ENCODE results near the gene AWAT1. TPM values are rescaled to one million over a fixed set of nuclear protein-coding genes. Genes with fewer than 3 reads are reported as not detected.
"Not testable (repeated sequence)": the region's sequence is repeated elsewhere in the genome, so short reads cannot be mapped to it uniquely, and the experiment has no call there.

AWAT1 gene
- total RNA-seq, 2 donors from 2014 or later = not detected

GRCh38 chrX:70247252-70247651, 12.8 kb downstream of the AWAT1 start:
- peaks cover 0 to 5% of the 10 kb centered on the region in 2 donors for H3K27me3 Mint-ChIP-seq
- H3K4me3 Mint-ChIP-seq = no peak overlapping the region
- DNase-seq (ENCODE audit: low spot score) (no peak), ATAC-seq (no peak)
- no peaks in the 10 kb centered on the region for H3K9me3 Mint-ChIP-seq
- H3K36me3 Mint-ChIP-seq = no peaks in the 10 kb centered on the region
- H3K27ac Mint-ChIP-seq = no peak overlapping the region
- H3K4me1 Mint-ChIP-seq (ENCODE audit: low read depth in 2 of 2) = no peaks in the 10 kb centered on the region

DNA sequence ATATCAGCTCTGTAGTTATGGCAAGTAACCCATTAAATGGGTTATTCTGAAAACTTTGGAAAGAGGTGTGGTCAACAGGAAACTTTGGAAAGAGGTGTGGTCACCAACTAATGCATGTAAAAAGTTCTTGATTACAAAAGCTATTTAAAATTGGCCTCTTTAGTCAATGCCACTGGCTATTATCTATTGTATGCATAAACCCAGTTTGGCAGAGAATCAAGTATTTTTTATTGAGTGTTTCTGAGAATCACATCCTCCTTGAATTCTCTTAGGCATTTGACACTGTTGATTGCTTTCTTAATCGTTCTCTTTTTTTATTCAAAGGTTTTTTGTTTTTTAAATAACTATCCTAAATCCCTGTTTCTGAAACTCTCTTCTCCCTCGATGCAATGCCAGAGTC, 18.0 kb downstream of the AWAT1 start:
- Mint-ChIP-seq H3K27ac (no peak overlapping the region), H3K4me3 (no peak overlapping the region), H3K36me3 (no peaks in the 10 kb centered on the region), H3K27me3 (peaks cover 0 to 7% of the 10 kb centered on the region in 2 donors), H3K9me3 (no peaks in the 10 kb centered on the region), H3K4me1 (ENCODE audit: low read depth in 2 of 2) (no peaks in the 10 kb centered on the region)
- ATAC-seq (no peak), DNase-seq (ENCODE audit: low spot score) (no peak)

DNA sequence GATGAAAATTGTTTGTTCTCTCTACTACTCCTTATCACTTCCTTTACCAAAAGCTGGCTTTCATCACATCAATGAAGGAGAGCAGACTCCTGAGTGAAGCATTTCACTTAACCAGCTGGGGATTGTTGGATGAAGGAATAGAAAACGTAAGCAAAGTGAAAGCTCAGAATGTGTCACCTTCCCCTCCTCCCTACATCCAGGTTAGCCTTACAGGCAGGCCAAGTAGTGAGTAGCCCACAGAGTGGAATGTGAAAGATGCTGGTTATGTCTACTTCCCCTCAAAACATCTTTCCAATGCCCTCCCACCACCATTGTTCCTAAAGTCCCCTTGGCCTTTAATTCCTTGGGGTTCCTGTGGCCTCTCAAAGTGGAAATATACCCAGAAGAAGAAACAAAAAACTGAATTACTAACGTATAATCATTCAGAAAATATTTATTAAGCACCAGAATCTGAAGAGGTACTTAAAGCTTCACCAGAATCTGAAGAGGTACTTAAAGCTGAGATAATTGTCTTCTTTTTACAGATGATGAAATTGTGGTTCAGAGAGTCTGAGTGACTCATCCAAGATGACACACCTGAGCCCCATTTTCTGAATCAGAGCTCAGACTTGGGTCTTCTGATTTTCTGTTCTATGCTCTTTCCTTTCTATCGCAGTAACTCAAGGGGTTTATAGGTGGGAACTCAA, 19.1 kb downstream of the AWAT1 start:
- DNase-seq (ENCODE audit: low spot score) (no peak), ATAC-seq (no peak)
- Mint-ChIP-seq H3K9me3 (no peaks in the 10 kb centered on the region), H3K27me3 (peaks cover 0 to 7% of the 10 kb centered on the region in 2 donors), H3K4me3 (no peak overlapping the region), H3K4me1 (ENCODE audit: low read depth in 2 of 2) (no peaks in the 10 kb centered on the region), H3K36me3 (no peaks in the 10 kb centered on the region), H3K27ac (no peak overlapping the region)

DNA sequence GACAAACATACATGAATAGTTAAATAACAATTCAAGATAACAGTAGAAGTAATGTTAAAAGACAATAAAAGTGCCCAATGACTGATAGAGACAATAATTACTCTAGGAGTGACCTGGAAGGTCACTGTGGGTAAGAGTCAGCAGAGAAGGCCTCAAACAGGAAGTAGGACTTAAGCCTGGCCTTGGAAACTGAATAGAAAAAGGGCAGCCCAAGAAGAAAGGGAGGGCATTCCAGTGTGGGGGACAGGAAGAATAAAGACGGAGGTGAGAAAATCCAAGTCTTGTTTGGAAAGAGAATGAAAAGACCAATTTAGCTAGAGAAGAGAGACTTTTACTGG, 19.6 kb downstream of the AWAT1 start:
- Mint-ChIP-seq H3K9me3 (no peaks in the 10 kb centered on the region), H3K27me3 (peaks cover 0 to 7% of the 10 kb centered on the region in 2 donors), H3K4me3 (no peak overlapping the region), H3K27ac (no peak overlapping the region), H3K36me3 (no peaks in the 10 kb centered on the region), H3K4me1 (ENCODE audit: low read depth in 2 of 2) (no peaks in the 10 kb centered on the region)
- no peak for DNase-seq (ENCODE audit: low spot score)
- ATAC-seq = no peak

GRCh38 chrX:70254909-70255308, 20.5 kb downstream of the AWAT1 start:
- ATAC-seq (no peak), DNase-seq (ENCODE audit: low spot score) (no peak)
- Mint-ChIP-seq H3K4me3 (no peak overlapping the region), H3K27ac (no peak overlapping the region), H3K4me1 (ENCODE audit: low read depth in 2 of 2) (no peaks in the 10 kb centered on the region), H3K27me3 (peaks cover 0 to 7% of the 10 kb centered on the region in 2 donors), H3K9me3 (no peaks in the 10 kb centered on the region), H3K36me3 (no peaks in the 10 kb centered on the region)

DNA sequence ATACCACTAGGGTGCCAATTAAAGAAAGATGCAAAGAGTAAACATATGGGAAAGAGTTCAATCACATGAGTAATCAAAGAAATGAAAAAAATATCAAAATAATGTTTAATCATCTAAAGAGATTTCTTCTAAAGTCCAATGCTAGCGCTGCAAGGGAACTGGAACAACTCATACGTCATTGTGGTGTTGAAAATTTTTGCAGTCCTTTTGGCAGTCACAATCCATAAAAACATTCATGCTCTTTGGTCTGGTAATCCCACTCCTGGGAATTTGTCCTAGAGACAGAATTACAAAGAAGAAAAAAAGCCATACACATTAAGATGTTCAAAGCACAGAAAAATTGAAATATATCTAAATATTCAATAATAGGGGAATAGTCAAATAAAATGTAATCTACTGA, 21.0 kb downstream of the AWAT1 start:
- Mint-ChIP-seq H3K4me3 (no peak overlapping the region), H3K4me1 (ENCODE audit: low read depth in 2 of 2) (no peaks in the 10 kb centered on the region), H3K27me3 (peaks cover 0 to 7% of the 10 kb centered on the region in 2 donors), H3K36me3 (no peaks in the 10 kb centered on the region), H3K9me3 (no peaks in the 10 kb centered on the region), H3K27ac (no peak overlapping the region)
- ATAC-seq (no peak), DNase-seq (ENCODE audit: low spot score) (no peak)

DNA sequence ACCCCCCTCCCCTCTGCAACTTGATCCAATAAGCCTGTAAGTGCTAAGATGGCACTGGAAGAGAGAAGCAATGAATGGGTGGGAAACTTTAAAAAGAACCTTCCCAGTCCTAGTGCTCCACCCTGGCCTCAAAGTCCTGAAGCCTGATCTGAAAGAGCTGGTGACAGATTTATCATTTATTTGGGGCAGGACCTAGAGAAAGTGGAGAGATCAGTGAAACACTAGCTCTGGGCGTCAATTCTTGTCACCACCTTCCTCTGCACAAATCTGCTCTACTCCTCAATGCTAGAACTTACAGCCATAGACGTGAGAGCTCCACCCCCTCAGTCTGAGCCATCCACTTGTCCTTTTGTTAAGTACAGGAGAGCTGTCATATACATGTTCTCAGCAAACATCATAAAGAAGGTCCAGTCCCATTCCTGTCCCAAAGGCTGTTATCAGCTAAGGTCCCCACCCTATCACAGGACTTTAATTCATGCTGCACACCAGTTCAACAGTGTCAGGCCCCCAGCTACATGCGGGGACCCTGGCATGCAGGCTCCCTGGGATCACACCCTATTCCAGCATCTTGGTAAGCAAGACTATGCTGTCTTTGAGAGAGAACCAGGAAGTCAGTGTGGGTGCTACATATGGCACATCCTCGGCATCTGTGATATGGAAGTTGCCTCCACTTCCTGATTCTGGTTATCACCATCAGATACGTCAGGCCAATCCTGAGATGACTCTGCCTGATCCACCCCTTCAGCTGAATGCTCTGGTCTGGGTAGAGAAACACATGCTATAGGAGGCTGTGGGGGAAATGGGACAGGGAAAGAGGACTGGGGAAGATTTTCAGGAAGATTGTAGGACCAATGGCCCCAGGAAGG, 23.2 kb downstream of the AWAT1 start:
- ATAC-seq (peak in 1 of 2 donors; percentile 43), DNase-seq (ENCODE audit: low spot score) (no peak)
- Mint-ChIP-seq H3K27ac (no peak overlapping the region), H3K9me3 (no peaks in the 10 kb centered on the region), H3K4me3 (no peak overlapping the region), H3K27me3 (peaks cover 0 to 7% of the 10 kb centered on the region in 2 donors), H3K36me3 (no peaks in the 10 kb centered on the region), H3K4me1 (ENCODE audit: low read depth in 2 of 2) (no peaks in the 10 kb centered on the region)

DNA sequence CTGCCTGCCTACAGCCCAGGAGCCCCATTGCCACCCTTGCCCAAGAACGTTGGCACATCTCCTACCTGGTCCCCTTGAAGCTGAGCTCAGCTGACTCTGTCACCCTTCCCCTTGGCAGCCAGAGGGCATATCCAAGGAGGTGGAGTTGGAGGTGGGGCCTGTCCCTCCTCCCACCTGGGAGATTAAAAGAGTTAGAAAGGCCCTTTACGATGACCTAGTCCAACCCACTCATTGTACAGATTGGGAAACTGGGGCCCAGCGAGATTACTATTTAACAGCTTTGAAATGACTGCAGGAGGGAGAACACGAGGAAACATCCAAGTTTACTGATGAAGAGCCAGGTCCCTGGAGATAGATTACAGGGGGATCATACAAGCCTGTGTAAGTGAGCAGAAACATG, 25.6 kb downstream of the AWAT1 start, which contains the start of gene P2RY4:
Gene P2RY4, minus strand, starts transcription at position 101 of the 400 bp plus-strand sequence. CDS start 580 bp downstream, outside the sequence.
- ATAC-seq = no peak
- no peak within 1 kb of the TSS for H3K27ac Mint-ChIP-seq
- no peaks in the 10 kb centered on the region for H3K4me1 Mint-ChIP-seq (ENCODE audit: low read depth in 2 of 2)
- no peaks in the 10 kb centered on the region for H3K9me3 Mint-ChIP-seq
- H3K4me3 Mint-ChIP-seq = no peak within 1 kb of the TSS
- no peaks in the 10 kb centered on the region for H3K36me3 Mint-ChIP-seq
- peaks cover 0 to 11% of the 10 kb centered on the region in 2 donors for H3K27me3 Mint-ChIP-seq
- DNase-seq (ENCODE audit: low spot score) = no peak

- H3K4me3 Mint-ChIP-seq = no peak overlapping the region
These were observed 28.6 kb downstream of the AWAT1 start for GRCh38 chrX:70262952-70263567.

GRCh38 chrX:70264784-70265183, 30.3 kb downstream of the AWAT1 start:
- Mint-ChIP-seq H3K9me3 (no peaks in the 10 kb centered on the region), H3K27ac (no peak overlapping the region), H3K36me3 (no peaks in the 10 kb centered on the region), H3K4me3 (no peak overlapping the region), H3K27me3 (peaks cover 0 to 13% of the 10 kb centered on the region in 2 donors), H3K4me1 (ENCODE audit: low read depth in 2 of 2) (no peaks in the 10 kb centered on the region)
- ATAC-seq (no peak), DNase-seq (ENCODE audit: low spot score) (no peak)

More at GRCh38 chrX:70262952-70263567, 28.6 kb downstream of the AWAT1 start:
- H3K27ac Mint-ChIP-seq = no peak overlapping the region
- no peak for ATAC-seq
- DNase-seq (ENCODE audit: low spot score) = no peak
- H3K27me3 Mint-ChIP-seq = peaks cover 0 to 11% of the 10 kb centered on the region in 2 donors
- H3K4me1 Mint-ChIP-seq (ENCODE audit: low read depth in 2 of 2) = no peaks in the 10 kb centered on the region
- no peaks in the 10 kb centered on the region for H3K36me3 Mint-ChIP-seq
- no peaks in the 10 kb centered on the region for H3K9me3 Mint-ChIP-seq

DNA sequence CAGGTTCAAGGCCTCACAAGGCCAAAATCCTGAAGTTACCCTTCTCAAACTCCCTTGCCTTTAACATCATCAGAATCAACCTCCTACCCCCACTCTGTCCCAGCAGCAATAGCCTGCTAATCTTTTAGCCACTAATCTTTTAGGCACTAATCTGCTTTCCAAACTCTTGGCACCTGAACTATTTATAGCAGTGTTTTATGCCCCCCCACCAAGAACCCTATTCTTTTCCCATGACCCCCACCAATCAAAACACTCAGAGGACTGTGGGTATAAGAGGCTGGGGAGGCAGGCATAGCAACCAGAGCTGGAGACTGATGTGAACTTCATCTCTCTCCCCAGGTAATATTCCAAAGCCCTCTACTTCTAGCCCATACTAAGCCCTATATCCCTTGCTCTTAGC, 33.6 kb downstream of the AWAT1 start, which contains the start of gene ARR3:
Gene ARR3, plus strand, starts transcription at position 301 of the 400 bp plus-strand sequence. CDS start 1,052 bp downstream, outside the sequence.
- no peaks in the 10 kb centered on the region for H3K9me3 Mint-ChIP-seq
- DNase-seq (ENCODE audit: low spot score) (no peak), ATAC-seq (no peak)
- H3K4me1 Mint-ChIP-seq (ENCODE audit: low read depth in 2 of 2) = no peaks in the 10 kb centered on the region
- peaks cover 0 to 19% of the 10 kb centered on the region in 2 donors for H3K27me3 Mint-ChIP-seq
- no peak within 1 kb of the TSS for H3K4me3 Mint-ChIP-seq
- no peak within 1 kb of the TSS for H3K27ac Mint-ChIP-seq
- no peaks in the 10 kb centered on the region for H3K36me3 Mint-ChIP-seq

GRCh38 chrX:70274029-70274428, 39.6 kb downstream of the AWAT1 start:
- DNase-seq (ENCODE audit: low spot score) = not testable (repeated sequence)

GRCh38 chrX:70279081-70279480, 44.6 kb downstream of the AWAT1 start:
- Mint-ChIP-seq H3K4me3 (no peak overlapping the region), H3K36me3 (no peaks in the 10 kb centered on the region), H3K4me1 (ENCODE audit: low read depth in 2 of 2) (no peaks in the 10 kb centered on the region), H3K9me3 (no peaks in the 10 kb centered on the region), H3K27ac (no peak overlapping the region), H3K27me3 (peaks cover 0 to 3% of the 10 kb centered on the region in 2 donors)
- DNase-seq (ENCODE audit: low spot score) (no peak), ATAC-seq (no peak)

More at GRCh38 chrX:70274029-70274428, 39.6 kb downstream of the AWAT1 start:
- not testable (repeated sequence) for H3K36me3 Mint-ChIP-seq; H3K4me1 Mint-ChIP-seq (ENCODE audit: low read depth in 2 of 2); ATAC-seq; H3K27ac Mint-ChIP-seq; H3K9me3 Mint-ChIP-seq; H3K4me3 Mint-ChIP-seq
- H3K27me3 Mint-ChIP-seq = peaks cover 0 to 15% of the 10 kb centered on the region in 2 donors

GRCh38 chrX:70280573-70280972, 46.1 kb downstream of the AWAT1 start:
- Mint-ChIP-seq H3K9me3 (no peaks in the 10 kb centered on the region), H3K27ac (no peak overlapping the region)
- no peak for DNase-seq (ENCODE audit: low spot score)

More at GRCh38 chrX:70280573-70280972, 46.1 kb downstream of the AWAT1 start:
- no peak overlapping the region for H3K4me3 Mint-ChIP-seq
- H3K4me1 Mint-ChIP-seq (ENCODE audit: low read depth in 2 of 2) = peaks cover 0 to 5% of the 10 kb centered on the region in 2 donors
- H3K27me3 Mint-ChIP-seq = peaks cover 0 to 3% of the 10 kb centered on the region in 2 donors
- H3K36me3 Mint-ChIP-seq = peaks cover 6% of the 10 kb centered on the region
- no peak for ATAC-seq

Data from natural killer cell treated with Interleukin-12 subunit alpha and Interleukin-12 subunit beta and Interleukin-15 and Interleukin-18, amount 100 ng/mL, for 72 hours (primary cell).